ENCODE measurements around the gene RRAD. TPM values are rescaled to one million over a fixed set of nuclear protein-coding genes. Genes with fewer than 3 reads are reported as not detected.
A peak's percentile ranks its signal among the peaks of the same experiment; 100 is the strongest.

The RRAD gene
- total RNA-seq, 4 donors from 2014 or later = 23.7 to 132 (median 109) TPM

DNA sequence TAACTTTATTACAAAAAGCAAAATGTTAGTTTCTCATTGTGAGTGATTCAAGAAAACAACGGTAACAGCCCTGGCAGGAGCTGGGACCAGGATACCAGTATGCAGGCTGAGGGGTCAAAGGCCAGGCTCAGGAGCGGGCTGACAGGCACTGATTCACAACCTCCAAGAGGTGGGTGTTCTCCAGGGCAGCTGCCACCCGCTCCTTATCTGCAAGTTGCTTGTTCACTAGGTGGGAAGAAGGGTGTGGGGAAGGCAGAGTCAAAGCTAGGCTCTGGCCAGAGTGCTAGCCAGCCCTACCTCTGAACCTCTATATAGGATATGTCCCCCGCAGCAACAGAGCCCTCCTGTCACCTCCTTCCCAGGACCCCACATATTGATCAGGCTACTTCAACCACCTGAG, 6.7 kb upstream of the RRAD start:
- peaks cover 5 to 47% (median 33%) of the 10 kb centered on the region in 4 donors for H3K4me1 ChIP-seq
- 71 to 76% methylated on average over 4 of the region's 4 CpGs for WGBS, 2 donors
- TF ChIP-seq POLR2A (IDR thresholded peaks at IDR 0.05) = no peak
- TF ChIP-seq, protein P1, sequence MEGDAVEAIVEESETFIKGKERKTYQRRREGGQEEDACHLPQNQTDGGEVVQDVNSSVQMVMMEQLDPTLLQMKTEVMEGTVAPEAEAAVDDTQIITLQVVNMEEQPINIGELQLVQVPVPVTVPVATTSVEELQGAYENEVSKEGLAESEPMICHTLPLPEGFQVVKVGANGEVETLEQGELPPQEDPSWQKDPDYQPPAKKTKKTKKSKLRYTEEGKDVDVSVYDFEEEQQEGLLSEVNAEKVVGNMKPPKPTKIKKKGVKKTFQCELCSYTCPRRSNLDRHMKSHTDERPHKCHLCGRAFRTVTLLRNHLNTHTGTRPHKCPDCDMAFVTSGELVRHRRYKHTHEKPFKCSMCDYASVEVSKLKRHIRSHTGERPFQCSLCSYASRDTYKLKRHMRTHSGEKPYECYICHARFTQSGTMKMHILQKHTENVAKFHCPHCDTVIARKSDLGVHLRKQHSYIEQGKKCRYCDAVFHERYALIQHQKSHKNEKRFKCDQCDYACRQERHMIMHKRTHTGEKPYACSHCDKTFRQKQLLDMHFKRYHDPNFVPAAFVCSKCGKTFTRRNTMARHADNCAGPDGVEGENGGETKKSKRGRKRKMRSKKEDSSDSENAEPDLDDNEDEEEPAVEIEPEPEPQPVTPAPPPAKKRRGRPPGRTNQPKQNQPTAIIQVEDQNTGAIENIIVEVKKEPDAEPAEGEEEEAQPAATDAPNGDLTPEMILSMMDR (IDR thresholded peaks at IDR 0.05) = no peak
- no peak for TF ChIP-seq EP300 (IDR thresholded peaks at IDR 0.05)

DNA sequence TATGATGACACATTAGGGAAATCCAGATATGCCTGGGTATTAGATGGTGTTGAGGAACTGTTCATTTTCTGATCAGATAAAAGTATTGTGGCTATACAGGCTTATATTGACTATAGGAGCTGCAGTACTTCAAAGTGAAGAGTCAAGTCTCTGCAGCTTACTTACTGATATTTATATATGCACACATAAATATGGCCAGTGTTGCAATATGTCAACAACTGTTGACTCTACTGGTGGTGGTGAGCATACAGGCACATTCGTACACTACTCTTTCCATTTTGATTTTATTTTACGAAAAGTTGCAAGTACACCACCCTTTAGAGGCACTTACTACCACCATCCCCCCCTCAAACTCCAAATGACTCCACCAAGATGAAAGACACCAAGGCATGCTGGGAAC, 6.3 kb upstream of the RRAD start:
- H3K9me3 ChIP-seq = no peaks in the 10 kb centered on the region
- TF ChIP-seq POLR2A (IDR thresholded peaks at IDR 0.05) = no peak
- TF ChIP-seq EP300 (IDR thresholded peaks at IDR 0.05) = no peak
- TF ChIP-seq, protein P1 (IDR thresholded peaks at IDR 0.05) = no peak
- peaks cover 5 to 47% (median 30%) of the 10 kb centered on the region in 4 donors for H3K4me1 ChIP-seq
- H3K27me3 ChIP-seq = no peaks in the 10 kb centered on the region
- no peak overlapping the region for H3K27ac ChIP-seq
- H3K36me3 ChIP-seq = peaks cover 0 to 28% (median 0%) of the 10 kb centered on the region in 3 donors
- DNase-seq (ENCODE audit: low spot score in 2 of 2) = no peak
- H3K4me3 ChIP-seq = no peak overlapping the region
- WGBS, 2 donors = 87 to 90% methylated on average over 2 of the region's 2 CpGs

More for the DNA sequence above, 6.7 kb upstream of the RRAD start:
- H3K9me3 ChIP-seq = no peaks in the 10 kb centered on the region
- no peak overlapping the region for H3K27ac ChIP-seq
- peaks cover 0 to 29% (median 0%) of the 10 kb centered on the region in 3 donors for H3K36me3 ChIP-seq
- H3K4me3 ChIP-seq = no peak overlapping the region
- no peaks in the 10 kb centered on the region for H3K27me3 ChIP-seq
- DNase-seq (ENCODE audit: low spot score in 2 of 2) = no peak

DNA sequence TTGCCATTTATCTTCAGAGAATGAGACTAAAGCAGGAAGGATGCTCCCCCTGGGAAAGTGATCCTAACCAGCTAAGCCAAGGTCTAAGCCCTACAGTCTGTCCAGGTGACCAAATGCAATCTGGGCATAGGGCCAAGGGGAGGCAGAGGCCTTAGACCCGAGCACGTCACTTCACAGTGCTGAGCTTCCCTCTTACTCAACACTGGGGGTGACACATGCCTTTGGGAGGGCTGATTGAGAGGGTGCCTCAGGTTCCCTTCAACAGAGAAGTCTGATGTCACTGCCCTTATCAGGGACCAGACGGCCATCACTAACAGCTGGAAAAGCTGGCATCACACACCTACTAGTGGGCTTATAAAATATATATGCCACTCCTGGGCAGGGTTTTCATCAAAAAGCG, 4.9 kb upstream of the RRAD start:
- TF ChIP-seq EP300 (IDR thresholded peaks at IDR 0.05) = no peak
- TF ChIP-seq POLR2A (IDR thresholded peaks at IDR 0.05) = no peak
- TF ChIP-seq, protein P1 (IDR thresholded peaks at IDR 0.05) = no peak
- Histone ChIP-seq H3K27ac (no peak overlapping the region), H3K4me1 (peaks cover 5 to 44% (median 21%) of the 10 kb centered on the region in 4 donors), H3K4me3 (no peak overlapping the region), H3K9me3 (no peaks in the 10 kb centered on the region), H3K36me3 (peaks cover 0 to 28% (median 0%) of the 10 kb centered on the region in 3 donors), H3K27me3 (peaks cover 0 to 2% of the 10 kb centered on the region in 2 donors)
- 57 to 63% methylated on average over 4 of the region's 4 CpGs for WGBS, 2 donors
- no peak for DNase-seq (ENCODE audit: low spot score in 2 of 2)

DNA sequence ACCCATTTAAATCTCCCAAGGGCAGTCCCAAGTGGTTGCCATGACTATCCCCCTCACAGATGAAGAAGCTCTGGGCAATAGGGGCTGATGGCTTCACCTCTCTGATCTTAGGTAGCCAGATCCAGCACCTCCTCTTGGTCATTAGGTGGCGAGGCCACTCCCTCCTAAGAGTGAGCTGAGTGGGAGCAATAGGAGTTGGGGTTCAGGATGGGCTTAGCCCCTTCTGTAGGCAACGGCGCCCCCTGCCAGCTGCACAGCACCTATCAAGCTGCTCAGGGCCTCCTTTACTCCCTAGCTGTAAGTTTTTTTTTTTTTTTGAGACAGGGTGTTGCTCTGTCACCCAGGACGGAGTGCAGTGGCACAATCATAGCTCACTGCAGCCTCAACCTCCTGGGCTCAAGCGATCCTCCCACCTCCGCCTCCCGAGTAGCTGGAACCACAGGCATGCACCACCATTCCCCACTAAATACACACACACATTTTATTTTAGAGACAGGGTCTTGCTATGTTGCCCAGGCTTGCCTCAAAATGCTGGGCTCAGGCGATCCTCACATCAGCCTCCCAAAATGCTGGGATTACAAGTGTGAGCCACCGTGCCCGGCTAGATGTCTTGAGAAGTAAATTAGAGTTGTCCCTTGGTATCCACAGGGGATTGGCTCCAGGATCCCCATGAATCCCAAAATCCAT, 3.5 kb upstream of the RRAD start:
- peaks cover 0 to 28% (median 0%) of the 10 kb centered on the region in 3 donors for H3K36me3 ChIP-seq
- H3K4me3 ChIP-seq = no peak overlapping the region
- no peak for DNase-seq (ENCODE audit: low spot score in 2 of 2)
- no peaks in the 10 kb centered on the region for H3K9me3 ChIP-seq
- peaks cover 0 to 14% of the 10 kb centered on the region in 2 donors for H3K27me3 ChIP-seq
- H3K27ac ChIP-seq = no peak overlapping the region
- H3K4me1 ChIP-seq = peaks cover 5 to 49% (median 22%) of the 10 kb centered on the region in 4 donors
- TF ChIP-seq, protein P1 (IDR thresholded peaks at IDR 0.05) = peak in 3 of 5 experiments; percentile 7 to 22 (median 15)
- TF ChIP-seq EP300 (IDR thresholded peaks at IDR 0.05) = no peak
- WGBS, 2 donors = 71 to 75% methylated on average over 10 of the region's 10 CpGs

DNA sequence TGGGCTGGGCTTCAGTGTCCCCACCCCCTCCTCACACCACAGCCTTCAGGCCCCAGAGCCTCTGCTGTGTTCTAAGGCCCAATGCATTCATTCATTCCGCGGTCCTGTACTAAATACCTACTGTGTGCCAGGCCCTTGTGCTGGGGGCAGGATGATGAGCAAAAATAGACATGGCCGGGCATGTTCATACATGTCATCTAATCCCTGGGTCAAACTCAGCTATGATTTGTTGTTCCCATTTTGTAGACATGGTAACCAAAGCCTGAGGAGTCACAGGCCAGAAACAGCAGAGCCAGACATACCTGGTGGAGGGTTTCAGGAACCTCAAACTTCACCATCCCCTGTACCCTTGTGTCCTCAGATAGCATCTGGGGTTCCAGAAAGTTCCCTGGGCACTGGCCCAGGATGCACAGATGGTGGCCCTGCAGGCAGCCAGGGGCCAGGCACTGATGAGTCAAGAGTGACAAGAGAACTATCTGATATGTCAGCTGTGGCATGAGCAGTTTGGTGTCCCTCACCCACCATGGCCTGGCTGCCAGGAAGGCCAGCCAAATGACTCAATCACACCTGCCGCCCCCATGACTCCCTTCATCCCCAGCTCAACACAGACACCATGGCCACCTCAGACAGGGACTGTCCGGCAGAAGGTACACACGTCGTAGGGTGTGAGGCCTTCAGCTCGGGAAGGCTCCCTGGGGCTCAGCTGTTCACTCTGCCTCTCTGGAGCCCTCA, 2.7 kb upstream of the RRAD start:
- H3K4me3 ChIP-seq = no peak overlapping the region
- no peak overlapping the region for H3K27ac ChIP-seq
- TF ChIP-seq EP300 (IDR thresholded peaks at IDR 0.05) (no peak), POLR2A (IDR thresholded peaks at IDR 0.05) (no peak)
- TF ChIP-seq, protein P1 (IDR thresholded peaks at IDR 0.05) = no peak
- no peaks in the 10 kb centered on the region for H3K9me3 ChIP-seq
- WGBS, 2 donors = 92% methylated on average over 8 of the region's 8 CpGs
- H3K36me3 ChIP-seq = peaks cover 0 to 32% (median 0%) of the 10 kb centered on the region in 3 donors
- DNase-seq (ENCODE audit: low spot score in 2 of 2) = no peak
- peaks cover under 1 to 49% (median 16%) of the 10 kb centered on the region in 4 donors for H3K4me1 ChIP-seq
- peaks cover 0 to 21% of the 10 kb centered on the region in 2 donors for H3K27me3 ChIP-seq
